Endodermal cell (in vitro differentiated cells): ENCODE measurements around the gene HSF4. TPM values are rescaled to one million over a fixed set of nuclear protein-coding genes. Genes with fewer than 3 reads are reported as not detected.

ENCODE experiments used
- DNase-seq: peaks from one replicate; pipeline ENCODE4 v3.0.0-alpha.2; 2017
- H3K27ac ChIP-seq: 2 replicates; pipeline ENCODE4 v1.5.1; 2013; ENCODE audit warnings: mild to moderate bottlenecking, low read depth, low read length, moderate library complexity
- H3K27me3 ChIP-seq: 2 replicates; pipeline ENCODE4 v1.6.1; 2013; ENCODE audit warnings: mild to moderate bottlenecking, low read length, moderate library complexity; ENCODE audit not compliant: insufficient read depth, control insufficient read depth, poor library complexity, severe bottlenecking
- H3K36me3 ChIP-seq: 2 replicates; pipeline ENCODE4 v1.7.0; 2013; ENCODE audit warnings: mild to moderate bottlenecking, low read length, moderate library complexity; ENCODE audit not compliant: control insufficient read depth, insufficient read depth
- H3K4me1 ChIP-seq: one replicate; pipeline ENCODE4 v1.7.0; 2013; ENCODE audit warnings: low read length; ENCODE audit not compliant: control insufficient read depth, insufficient read depth
- H3K4me3 ChIP-seq: 2 replicates; pipeline ENCODE4 v1.5.1; 2013; ENCODE audit warnings: mild to moderate bottlenecking, low read length, moderate library complexity
- H3K9ac ChIP-seq: 2 replicates; pipeline ENCODE4 v1.6.1; 2013; ENCODE audit warnings: mild to moderate bottlenecking, low read length, moderate library complexity; ENCODE audit not compliant: poor library complexity, severe bottlenecking; ENCODE audit errors: extremely low read depth
- H3K9me3 ChIP-seq: 2 replicates; pipeline ENCODE4 v1.6.1; 2013; ENCODE audit warnings: mild to moderate bottlenecking, low read length, moderate library complexity; ENCODE audit not compliant: control insufficient read depth
- H3K27ac Mint-ChIP-seq: 2 replicates; pipeline ENCODE4 v1.8.0; 2020; ENCODE audit warnings: mixed read lengths
- H3K27me3 Mint-ChIP-seq: 2 replicates; pipeline ENCODE4 v1.8.0; 2021; ENCODE audit warnings: mild to moderate bottlenecking, mixed read lengths; ENCODE audit not compliant: insufficient read depth
- H3K36me3 Mint-ChIP-seq: 2 replicates; pipeline ENCODE4 v1.8.0; 2020; ENCODE audit warnings: low read depth, mixed read lengths
- H3K4me1 Mint-ChIP-seq: 2 replicates; pipeline ENCODE4 v1.8.0; 2020; ENCODE audit warnings: mixed read lengths
- H3K4me3 Mint-ChIP-seq: 2 replicates; pipeline ENCODE4 v1.8.0; 2020; ENCODE audit warnings: mild to moderate bottlenecking, moderate library complexity, mixed read lengths
- H3K9me3 Mint-ChIP-seq: 2 replicates; pipeline ENCODE4 v1.8.0; 2020; ENCODE audit warnings: mild to moderate bottlenecking, mixed read lengths
- WGBS, 2 experiments: methylation state at CpG; one replicate each; pipeline versions ENCODE4 v1.1.5 to v1.1.7; 2013; ENCODE audit warnings: missing lambda C conversion rate in 2 of 2, mixed read lengths in 1 of 2; ENCODE audit not compliant: insufficient coverage in 1 of 2, insufficient read length in 1 of 2; 5-methylcytosine and 5-hydroxymethylcytosine counted together
- total RNA-seq, 2 donors: library from RNA; stranded (reverse); fragmentation: NEBNext Ultra II Directional in 1 of 2; extraction: Animal tissue kit (Norgen Biotek cat#: 25700) in 1 of 2; gene quantifications; 2 replicates in 1 of 2; 3 replicates in 1 of 2; pipeline ENCODE4 v1.2.1, GENCODE V29; 2021
- TF ChIP-seq, protein P1 (sequence below): fragments of 200-600 bp; sonication (generic); conservative IDR thresholded peaks from 2 replicates; pipeline ENCODE4 v1.5.0; 2021; ENCODE audit warnings: antibody characterized with exemption, mild to moderate bottlenecking

Gene HSF4
- total RNA-seq, 2 donors from 2014 or later: 2.0 to 6.8 TPM

DNA sequence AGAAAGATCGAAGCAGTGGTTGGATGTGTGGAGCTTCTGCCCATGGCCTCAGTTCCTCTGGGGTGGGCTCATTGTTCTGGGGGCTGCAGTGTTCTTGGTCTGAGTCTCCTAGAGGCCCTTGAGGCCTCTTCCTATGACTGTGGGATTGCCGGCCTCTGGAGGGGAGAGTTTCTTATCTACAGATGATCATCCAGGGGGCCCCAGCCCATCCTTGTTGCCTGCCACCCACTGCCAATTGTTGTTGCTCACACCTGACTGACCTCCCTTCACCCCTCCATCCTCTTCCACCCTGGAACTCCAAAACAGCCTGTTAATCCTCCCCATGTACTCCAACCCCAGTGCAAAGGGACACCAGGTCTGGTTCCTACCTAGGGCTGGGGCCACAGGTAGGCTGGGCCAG is 19.6 kb upstream of the HSF4 start:
- H3K4me3 Mint-ChIP-seq: no peak overlapping the region
- no peak overlapping the region for H3K27ac Mint-ChIP-seq
- H3K36me3 Mint-ChIP-seq: peaks cover 75% of the 10 kb centered on the region
- no peaks in the 10 kb centered on the region for H3K4me1 Mint-ChIP-seq
- Histone ChIP-seq H3K4me1 (no peaks in the 10 kb centered on the region), H3K27ac (no peak overlapping the region), H3K36me3 (peaks cover 71% of the 10 kb centered on the region), H3K27me3 (peaks cover 4% of the 10 kb centered on the region), H3K9me3 (no peaks in the 10 kb centered on the region), H3K4me3 (no peak overlapping the region), H3K9ac (no peak overlapping the region)
- WGBS, 2 experiments: 67 to 92% methylated on average over 1 to 2 of the region's 2 CpGs
- H3K27me3 Mint-ChIP-seq: peaks cover 8% of the 10 kb centered on the region
- no peaks in the 10 kb centered on the region for H3K9me3 Mint-ChIP-seq
- no peak for DNase-seq
- TF ChIP-seq, protein P1, sequence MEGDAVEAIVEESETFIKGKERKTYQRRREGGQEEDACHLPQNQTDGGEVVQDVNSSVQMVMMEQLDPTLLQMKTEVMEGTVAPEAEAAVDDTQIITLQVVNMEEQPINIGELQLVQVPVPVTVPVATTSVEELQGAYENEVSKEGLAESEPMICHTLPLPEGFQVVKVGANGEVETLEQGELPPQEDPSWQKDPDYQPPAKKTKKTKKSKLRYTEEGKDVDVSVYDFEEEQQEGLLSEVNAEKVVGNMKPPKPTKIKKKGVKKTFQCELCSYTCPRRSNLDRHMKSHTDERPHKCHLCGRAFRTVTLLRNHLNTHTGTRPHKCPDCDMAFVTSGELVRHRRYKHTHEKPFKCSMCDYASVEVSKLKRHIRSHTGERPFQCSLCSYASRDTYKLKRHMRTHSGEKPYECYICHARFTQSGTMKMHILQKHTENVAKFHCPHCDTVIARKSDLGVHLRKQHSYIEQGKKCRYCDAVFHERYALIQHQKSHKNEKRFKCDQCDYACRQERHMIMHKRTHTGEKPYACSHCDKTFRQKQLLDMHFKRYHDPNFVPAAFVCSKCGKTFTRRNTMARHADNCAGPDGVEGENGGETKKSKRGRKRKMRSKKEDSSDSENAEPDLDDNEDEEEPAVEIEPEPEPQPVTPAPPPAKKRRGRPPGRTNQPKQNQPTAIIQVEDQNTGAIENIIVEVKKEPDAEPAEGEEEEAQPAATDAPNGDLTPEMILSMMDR: no peak

DNA sequence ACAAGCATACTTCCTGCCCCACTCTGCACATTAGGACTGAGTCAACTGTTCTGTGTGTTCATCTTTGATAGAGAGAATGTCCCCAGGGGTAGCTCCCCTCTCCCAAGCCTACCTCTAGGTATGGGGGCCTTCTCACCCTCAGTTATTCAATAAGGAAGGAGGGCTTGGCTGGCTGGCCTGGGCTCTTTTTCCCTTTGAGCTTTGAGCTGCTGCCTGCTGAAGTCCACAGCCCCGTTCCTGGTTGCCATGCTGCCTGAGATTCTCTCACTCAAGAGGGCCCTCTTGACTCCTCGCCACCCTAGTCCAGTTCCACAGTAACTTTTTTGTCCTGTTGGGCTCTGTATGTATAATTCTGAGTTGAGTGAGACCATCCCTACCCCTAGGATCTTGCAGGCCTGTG is 18.8 kb upstream of the HSF4 start:
- no peak overlapping the region for H3K9ac ChIP-seq
- peaks cover 12% of the 10 kb centered on the region for H3K27me3 ChIP-seq
- no peak overlapping the region for H3K27ac ChIP-seq
- Mint-ChIP-seq H3K27ac (no peak overlapping the region), H3K4me3 (no peak overlapping the region), H3K9me3 (no peaks in the 10 kb centered on the region), H3K4me1 (no peaks in the 10 kb centered on the region), H3K36me3 (peaks cover 67% of the 10 kb centered on the region), H3K27me3 (peaks cover 8% of the 10 kb centered on the region)
- no peaks in the 10 kb centered on the region for H3K9me3 ChIP-seq
- no peaks in the 10 kb centered on the region for H3K4me1 ChIP-seq
- DNase-seq: no peak
- peaks cover 64% of the 10 kb centered on the region for H3K36me3 ChIP-seq
- 93 to 100% methylated on average over 1 to 2 of the region's 2 CpGs for WGBS, 2 experiments
- TF ChIP-seq, protein P1: no peak
- H3K4me3 ChIP-seq: no peak overlapping the region

DNA sequence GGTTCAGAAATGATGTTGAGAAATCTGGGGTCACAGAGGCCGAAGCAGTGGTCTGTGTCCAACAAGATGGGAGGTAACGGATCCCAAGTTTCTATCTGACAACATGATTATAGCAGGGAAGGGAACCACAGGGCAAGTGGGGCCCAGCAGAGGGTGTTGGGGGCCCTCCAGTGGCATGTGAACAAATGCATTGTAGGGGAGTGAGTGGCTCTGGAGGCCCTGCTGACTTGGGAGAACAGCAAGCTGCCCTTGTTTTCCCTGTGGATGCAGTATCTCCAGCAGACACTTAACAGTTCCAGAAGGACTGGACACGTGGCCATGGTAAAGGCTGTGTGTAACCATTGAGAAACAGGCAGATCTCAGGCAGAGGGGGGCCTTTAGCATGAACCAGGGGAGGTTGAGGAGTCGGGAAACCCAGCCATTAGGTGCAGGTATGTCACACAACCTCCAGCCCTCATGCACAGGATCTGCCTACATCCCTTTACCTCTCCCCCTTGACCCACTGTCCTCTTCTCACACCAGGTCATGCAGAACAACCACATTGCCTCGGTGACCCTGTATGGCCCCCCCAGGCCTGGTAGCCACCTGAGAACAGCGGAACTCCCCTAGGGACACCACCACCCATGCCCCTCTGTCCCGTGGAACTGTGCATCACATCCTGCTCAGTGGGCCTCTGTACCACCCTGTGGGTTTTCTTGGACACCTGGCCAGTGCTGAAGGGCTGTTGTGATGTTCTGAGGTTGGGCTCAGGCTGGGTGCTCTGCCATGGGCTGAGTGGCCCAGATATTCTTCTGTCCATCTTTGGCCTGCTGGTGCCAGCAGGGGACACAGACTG is 17.8 kb upstream of the HSF4 start:
- no peak overlapping the region for H3K4me3 ChIP-seq
- H3K9ac ChIP-seq: no peak overlapping the region
- H3K27ac Mint-ChIP-seq: no peak overlapping the region
- H3K36me3 Mint-ChIP-seq: peaks cover 57% of the 10 kb centered on the region
- H3K27me3 Mint-ChIP-seq: peaks cover 16% of the 10 kb centered on the region
- TF ChIP-seq, protein P1: no peak
- WGBS, 2 experiments: 91 to 96% methylated on average over 4 to 7 of the region's 7 CpGs
- H3K4me3 Mint-ChIP-seq: no peak overlapping the region
- H3K27ac ChIP-seq: no peak overlapping the region
- H3K9me3 ChIP-seq: no peaks in the 10 kb centered on the region
- peaks cover 55% of the 10 kb centered on the region for H3K36me3 ChIP-seq
- H3K4me1 Mint-ChIP-seq: peaks cover 4% of the 10 kb centered on the region
- DNase-seq: no peak
- H3K4me1 ChIP-seq: no peaks in the 10 kb centered on the region
- no peaks in the 10 kb centered on the region for H3K9me3 Mint-ChIP-seq
- H3K27me3 ChIP-seq: peaks cover 22% of the 10 kb centered on the region
